ENCODE measurements around the gene ARID1A.

GRCh38 chr1:26791148-26791547, 95.3 kb downstream of the ARID1A start:
- TF ChIP-seq CTCF (IDR thresholded peaks at IDR 0.05): no peak
- TF ChIP-seq POLR2A (IDR thresholded peaks at IDR 0.05): no peak

Measured in uterus (tissue), 2 donors.